Measurements from ENCODE around the gene TFEC.

The TFEC gene

DNA sequence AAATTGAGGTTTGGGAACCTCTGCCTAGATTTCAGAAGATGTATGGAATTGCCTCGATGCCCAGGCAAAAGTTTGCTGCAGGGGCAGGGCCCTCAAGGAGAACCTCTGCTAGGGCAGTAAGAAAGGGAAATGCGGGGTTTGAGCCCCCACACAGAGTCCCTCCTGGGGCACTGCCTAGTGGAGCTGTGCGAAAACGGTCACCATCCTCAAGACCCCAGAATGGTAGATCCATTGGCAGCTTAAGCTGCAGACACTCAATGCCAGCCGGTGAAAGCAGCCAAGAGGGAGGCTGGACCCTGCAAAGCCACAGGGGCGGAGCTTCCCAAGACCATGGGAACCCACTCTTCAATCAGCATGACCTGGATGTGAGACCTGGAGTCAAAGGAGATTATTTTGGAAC lies 15.0 kb upstream of the TFEC start:
- DNase-seq (ENCODE audit: low read depth) = no peak
- TF ChIP-seq, protein P1, sequence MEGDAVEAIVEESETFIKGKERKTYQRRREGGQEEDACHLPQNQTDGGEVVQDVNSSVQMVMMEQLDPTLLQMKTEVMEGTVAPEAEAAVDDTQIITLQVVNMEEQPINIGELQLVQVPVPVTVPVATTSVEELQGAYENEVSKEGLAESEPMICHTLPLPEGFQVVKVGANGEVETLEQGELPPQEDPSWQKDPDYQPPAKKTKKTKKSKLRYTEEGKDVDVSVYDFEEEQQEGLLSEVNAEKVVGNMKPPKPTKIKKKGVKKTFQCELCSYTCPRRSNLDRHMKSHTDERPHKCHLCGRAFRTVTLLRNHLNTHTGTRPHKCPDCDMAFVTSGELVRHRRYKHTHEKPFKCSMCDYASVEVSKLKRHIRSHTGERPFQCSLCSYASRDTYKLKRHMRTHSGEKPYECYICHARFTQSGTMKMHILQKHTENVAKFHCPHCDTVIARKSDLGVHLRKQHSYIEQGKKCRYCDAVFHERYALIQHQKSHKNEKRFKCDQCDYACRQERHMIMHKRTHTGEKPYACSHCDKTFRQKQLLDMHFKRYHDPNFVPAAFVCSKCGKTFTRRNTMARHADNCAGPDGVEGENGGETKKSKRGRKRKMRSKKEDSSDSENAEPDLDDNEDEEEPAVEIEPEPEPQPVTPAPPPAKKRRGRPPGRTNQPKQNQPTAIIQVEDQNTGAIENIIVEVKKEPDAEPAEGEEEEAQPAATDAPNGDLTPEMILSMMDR (conservative IDR thresholded peaks at IDR 0.05; ENCODE audit: low read depth, low read length) = no peak
- H3K4me3 ChIP-seq (ENCODE audit: low read depth, low read length) = no peak overlapping the region

DNA sequence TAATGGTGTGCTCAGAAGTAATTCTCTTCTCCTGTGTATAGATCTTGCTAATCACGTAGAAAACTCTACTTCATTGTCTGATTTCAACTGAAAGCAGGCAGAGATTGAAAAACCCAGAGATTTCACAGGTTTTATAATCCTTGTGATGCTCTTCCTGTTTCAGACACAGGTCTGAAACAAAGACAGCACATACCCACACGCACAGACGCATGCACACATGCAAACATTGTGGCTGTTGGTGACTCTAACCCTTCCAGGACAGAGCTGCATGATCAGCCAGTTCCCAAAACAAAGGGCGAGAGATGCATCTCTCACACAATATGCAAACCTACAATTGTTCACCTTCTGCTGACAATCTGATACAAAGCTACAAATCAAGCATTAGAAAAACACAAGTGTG lies 11.1 kb upstream of the TFEC start:
- TF ChIP-seq, protein P1 (conservative IDR thresholded peaks at IDR 0.05; ENCODE audit: low read depth, low read length) = no peak
- DNase-seq (ENCODE audit: low read depth) = no peak
- H3K4me3 ChIP-seq (ENCODE audit: low read depth, low read length) = no peak overlapping the region

DNA sequence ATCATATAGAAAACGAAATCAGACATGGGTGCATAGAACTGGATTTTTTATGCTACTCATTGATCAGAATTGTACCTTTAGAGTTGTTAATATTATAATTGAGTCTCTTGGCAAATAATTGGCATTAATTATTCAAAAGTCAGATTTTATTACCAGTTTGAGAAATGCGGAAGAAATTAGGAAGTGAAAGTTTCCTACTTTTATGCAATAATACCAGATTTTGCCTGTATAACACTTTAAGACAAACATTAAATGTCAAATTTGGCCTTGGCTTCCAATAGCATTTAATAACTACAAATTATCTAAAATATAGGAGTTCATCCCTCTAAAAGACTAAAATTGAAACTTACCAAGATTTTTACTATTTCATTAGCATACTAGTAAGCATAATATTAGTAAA lies 6.8 kb upstream of the TFEC start:
- H3K4me3 ChIP-seq (ENCODE audit: low read depth, low read length) = no peak overlapping the region
- TF ChIP-seq, protein P1 (conservative IDR thresholded peaks at IDR 0.05; ENCODE audit: low read depth, low read length) = no peak
- no peak for DNase-seq (ENCODE audit: low read depth)

DNA sequence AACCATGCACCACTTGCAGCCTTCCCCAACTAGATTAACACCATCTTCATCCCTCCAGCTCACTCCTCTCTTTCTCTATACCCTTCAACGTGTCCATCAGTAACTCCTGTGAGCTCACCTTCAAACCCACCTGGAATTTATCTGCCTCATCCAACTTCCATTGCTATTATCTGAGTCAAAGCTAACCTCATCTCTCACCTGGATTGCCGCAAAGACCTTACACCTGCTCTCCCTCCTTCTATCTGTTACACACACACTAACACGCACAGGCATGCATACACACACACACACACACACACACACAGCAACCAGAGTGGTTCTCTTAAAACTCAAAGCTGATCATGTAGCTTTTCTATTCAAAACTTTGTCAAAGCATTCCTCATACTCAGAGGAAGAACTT lies 3.8 kb upstream of the TFEC start:
- no peak overlapping the region for H3K4me3 ChIP-seq (ENCODE audit: low read depth, low read length)
- TF ChIP-seq, protein P1 (conservative IDR thresholded peaks at IDR 0.05; ENCODE audit: low read depth, low read length) = no peak
- no peak for DNase-seq (ENCODE audit: low read depth)

DNA sequence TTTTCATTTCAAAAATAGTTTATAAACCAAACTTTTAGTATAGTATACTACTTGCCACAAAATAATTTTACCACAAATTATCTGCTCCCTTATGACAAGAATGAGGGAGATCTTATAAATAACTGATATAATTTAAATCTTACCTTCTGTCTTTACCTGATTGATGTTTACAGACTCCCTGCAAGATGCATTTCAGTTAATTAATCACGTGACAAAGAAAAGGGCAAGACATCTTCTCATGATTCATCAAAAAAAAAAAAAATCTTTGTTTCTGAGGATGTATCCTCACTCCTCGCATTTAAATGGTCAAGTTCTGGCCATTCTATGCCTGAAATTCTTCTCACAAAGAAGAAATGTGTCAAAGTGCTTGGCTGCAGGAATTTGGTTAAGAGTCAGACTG lies 2.3 kb upstream of the TFEC start:
- TF ChIP-seq, protein P1 (conservative IDR thresholded peaks at IDR 0.05; ENCODE audit: low read depth, low read length) = no peak
- H3K4me3 ChIP-seq (ENCODE audit: low read depth, low read length) = no peak overlapping the region
- no peak for DNase-seq (ENCODE audit: low read depth)

DNA sequence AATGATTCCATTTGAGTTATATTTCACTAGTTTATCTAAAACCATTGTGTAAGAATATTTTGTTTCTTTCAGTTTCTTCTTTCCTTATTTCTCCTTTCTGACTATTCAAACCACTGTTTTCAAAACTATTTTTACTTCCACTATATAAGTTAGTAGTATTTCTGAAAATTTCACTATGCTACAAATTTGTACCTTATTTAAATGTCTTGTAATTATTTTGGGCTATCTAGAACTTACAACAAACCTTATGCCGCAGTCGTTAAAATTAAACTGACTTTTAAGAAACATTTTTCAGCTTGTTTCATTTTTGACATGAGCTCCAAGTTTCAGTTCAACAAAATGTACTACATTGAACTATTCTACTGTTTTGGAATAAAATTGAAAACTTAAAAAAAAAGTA lies 1.8 kb downstream of the TFEC start:
- no peak for DNase-seq (ENCODE audit: low read depth)
- H3K4me3 ChIP-seq (ENCODE audit: low read depth, low read length) = no peak overlapping the region
- TF ChIP-seq, protein P1 (conservative IDR thresholded peaks at IDR 0.05; ENCODE audit: low read depth, low read length) = no peak

DNA sequence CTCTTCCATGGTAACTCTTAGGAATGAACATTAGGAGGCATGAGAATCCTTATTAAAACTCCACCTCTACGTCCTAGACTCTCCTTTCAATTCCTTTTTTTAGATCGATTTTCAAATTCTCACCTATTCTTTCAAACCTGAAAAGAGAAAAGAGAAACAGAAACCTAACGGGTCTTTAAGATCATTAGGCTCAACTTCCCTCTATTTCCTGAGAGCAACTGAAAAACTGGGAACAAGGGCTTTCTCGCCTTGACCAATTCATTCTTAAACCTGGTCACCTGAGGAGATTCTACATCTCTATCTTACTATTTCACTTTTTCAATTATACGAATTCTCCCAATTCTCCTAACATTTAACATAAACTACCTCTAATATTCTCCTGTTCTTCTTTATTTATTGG lies 2.8 kb downstream of the TFEC start:
- H3K4me3 ChIP-seq (ENCODE audit: low read depth, low read length) = no peak overlapping the region
- DNase-seq (ENCODE audit: low read depth) = no peak
- TF ChIP-seq, protein P1 (conservative IDR thresholded peaks at IDR 0.05; ENCODE audit: low read depth, low read length) = no peak

Measured in choroid plexus epithelial cell (primary cell).